DOHH2 (cell line): ENCODE data around the gene CLTCL1.

Experiments used
- CTCF ChIP-seq: fragments of 200-600 bp; sonication (generic); IDR thresholded peaks from one replicate; pipeline ENCODE4 v1.5.1; 2014; ENCODE audit warnings: antibody characterized with exemption, mild to moderate bottlenecking, low read depth, low read length; ENCODE audit not compliant: poor library complexity, severe bottlenecking
- EZH2phosphoT487 ChIP-seq: fragments of 200-600 bp; sonication (generic); IDR thresholded peaks from 2 replicates; pipeline ENCODE4 v1.6.1; 2017; ENCODE audit warnings: borderline replicate concordance, mild to moderate bottlenecking, antibody characterized with exemption, low read length, moderate library complexity, mixed read lengths

GRCh38 chr22:19173047-19174035, 118.2 kb downstream of the CLTCL1 start:
- TF ChIP-seq CTCF (no peak), EZH2phosphoT487 (no peak)
